Measurements from ENCODE around the gene ABHD17B.

DNA sequence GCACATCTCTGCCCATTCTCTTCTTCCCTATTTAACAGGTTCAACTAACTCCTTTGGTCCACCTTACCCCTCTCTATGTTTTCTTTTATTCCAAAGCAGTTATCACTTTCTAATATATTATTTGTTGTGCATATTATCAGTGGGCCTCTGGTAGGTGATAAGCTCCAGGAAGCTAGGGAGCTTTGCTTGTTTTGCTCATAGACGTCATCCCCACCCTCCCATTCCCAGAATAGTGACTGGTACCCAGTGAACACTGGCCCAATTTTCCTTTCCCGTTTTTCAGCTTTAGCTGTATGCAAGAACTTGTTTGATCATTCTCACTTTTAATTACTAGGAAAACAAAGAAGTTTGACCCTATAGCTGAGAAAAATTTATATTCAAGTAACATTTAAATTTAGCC, 6.9 kb downstream of the ABHD17B start:
- TF ChIP-seq POLR2A (IDR thresholded peaks at IDR 0.05; ENCODE audit: extremely low read depth, insufficient read length), result no peak
- TF ChIP-seq CTCF (IDR thresholded peaks at IDR 0.05; ENCODE audit: low read depth, low read length), result no peak

Measured in NB4 (cell line).